Brain microvascular endothelial cell (primary cell): ENCODE measurements around the gene VPS50.
"Not testable (repeated sequence)": the region's sequence is repeated elsewhere in the genome, so short reads cannot be mapped to it uniquely, and the experiment has no call there.

Source experiments
- DNase-seq: peaks from one replicate; pipeline ENCODE4 v3.0.0-alpha.2; 2020
- H3K27ac ChIP-seq: fragments of 250-450 bp; sonication (Bioruptor Pico); 2 replicates; pipeline ENCODE4 v1.5.1; 2020; ENCODE audit warnings: mild to moderate bottlenecking, moderate library complexity
- H3K27me3 ChIP-seq: fragments of 250-450 bp; sonication (Bioruptor Pico); replicated peaks from 2 replicates; pipeline ENCODE4 v1.5.1; 2020; ENCODE audit warnings: mild to moderate bottlenecking
- H3K36me3 ChIP-seq: fragments of 250-450 bp; sonication (Bioruptor Pico); replicated peaks from 2 replicates; pipeline ENCODE4 v1.5.1; 2020; ENCODE audit warnings: mild to moderate bottlenecking
- H3K4me3 ChIP-seq: 2 replicates; pipeline ENCODE4 v1.5.1; 2011; ENCODE audit warnings: low read depth, mild to moderate bottlenecking, control low read depth, low read length, moderate library complexity
- CTCF ChIP-seq: IDR thresholded peaks from 2 replicates; pipeline ENCODE4 v1.5.1; 2011; ENCODE audit warnings: low read depth, mild to moderate bottlenecking, moderate library complexity, low read length, control low read depth, inconsistent platforms; ENCODE audit errors: missing control alignments
- in situ Hi-C: cut with HindIII; loops from 2 replicates; pipeline ENCODE4 v1.10.0; 2017; ENCODE audit warnings: low sequenced_read_pairs, low pct_ligation_motif_present

Gene VPS50

GRCh38 chr7:93337052-93337451, 104.9 kb downstream of the VPS50 start:
- no peak for DNase-seq
- no peak for TF ChIP-seq CTCF
- no peak overlapping the region for H3K27ac ChIP-seq
- in situ Hi-C loops = no loop called here
- H3K36me3 ChIP-seq = no peaks in the 10 kb centered on the region
- no peaks in the 10 kb centered on the region for H3K27me3 ChIP-seq
- no peak overlapping the region for H3K4me3 ChIP-seq

GRCh38 chr7:93342178-93342577, 110.0 kb downstream of the VPS50 start:
- H3K4me3 ChIP-seq, H3K27ac ChIP-seq, in situ Hi-C loops, H3K36me3 ChIP-seq, H3K27me3 ChIP-seq, DNase-seq: not testable (repeated sequence)

- no peaks in the 10 kb centered on the region for H3K27me3 ChIP-seq
- in situ Hi-C loops = no loop called here
- no peaks in the 10 kb centered on the region for H3K36me3 ChIP-seq
- TF ChIP-seq CTCF = no peak
- DNase-seq = no peak
- no peak overlapping the region for H3K4me3 ChIP-seq
- no peak overlapping the region for H3K27ac ChIP-seq
Measured at GRCh38 chr7:93350338-93350737, 118.2 kb downstream of the VPS50 start.

GRCh38 chr7:93352881-93353280, 120.7 kb downstream of the VPS50 start:
- TF ChIP-seq CTCF = no peak
- Histone ChIP-seq H3K27me3 (no peaks in the 10 kb centered on the region), H3K4me3 (no peak overlapping the region), H3K27ac (no peak overlapping the region), H3K36me3 (no peaks in the 10 kb centered on the region)
- in situ Hi-C loops = no loop called here
- no peak for DNase-seq

GRCh38 chr7:93354815-93355214, 122.6 kb downstream of the VPS50 start:
- H3K27ac ChIP-seq = no peak overlapping the region
- no peaks in the 10 kb centered on the region for H3K27me3 ChIP-seq
- no peak for TF ChIP-seq CTCF
- no peak overlapping the region for H3K4me3 ChIP-seq
- no peaks in the 10 kb centered on the region for H3K36me3 ChIP-seq
- in situ Hi-C loops = no loop called here
- DNase-seq = no peak

GRCh38 chr7:93359520-93360198, 127.5 kb downstream of the VPS50 start:
- H3K4me3 ChIP-seq = no peak overlapping the region
- DNase-seq = no peak
- H3K27ac ChIP-seq = no peak overlapping the region
- no peaks in the 10 kb centered on the region for H3K27me3 ChIP-seq
- in situ Hi-C loops = no loop called here
- no peak for TF ChIP-seq CTCF
- no peaks in the 10 kb centered on the region for H3K36me3 ChIP-seq
